ENCODE measurements around the gene RYR3.

The RYR3 gene

GRCh38 chr15:33382491-33382890 is 71.7 kb downstream of the RYR3 start:
- no peak overlapping the region for H3K4me3 ChIP-seq (ENCODE audit: severe bottlenecking)
- no peaks in the 10 kb centered on the region for H3K9me3 ChIP-seq (ENCODE audit: severe bottlenecking)
- H3K27ac ChIP-seq (ENCODE audit: poor library complexity, severe bottlenecking) = no peak overlapping the region
- peaks cover 4% of the 10 kb centered on the region for H3K27me3 ChIP-seq (ENCODE audit: insufficient read depth, poor library complexity, severe bottlenecking)
- H3K36me3 ChIP-seq (ENCODE audit: low read depth) = no peaks in the 10 kb centered on the region
- ATAC-seq (ENCODE audit: low read depth) = no peak
- no peaks in the 10 kb centered on the region for H3K4me1 ChIP-seq (ENCODE audit: insufficient read depth, poor library complexity, severe bottlenecking)
- DNase-seq (ENCODE audit: low spot score) = no peak
- no peak for TF ChIP-seq CTCF (IDR thresholded peaks at IDR 0.05; ENCODE audit: poor library complexity, severe bottlenecking)

- no peak for TF ChIP-seq CTCF (IDR thresholded peaks at IDR 0.05; ENCODE audit: poor library complexity, severe bottlenecking)
- H3K4me1 ChIP-seq (ENCODE audit: insufficient read depth, poor library complexity, severe bottlenecking) = no peaks in the 10 kb centered on the region
- peaks cover 4% of the 10 kb centered on the region for H3K27me3 ChIP-seq (ENCODE audit: insufficient read depth, poor library complexity, severe bottlenecking)
- no peaks in the 10 kb centered on the region for H3K36me3 ChIP-seq (ENCODE audit: low read depth)
- H3K4me3 ChIP-seq (ENCODE audit: severe bottlenecking) = no peak overlapping the region
- no peak overlapping the region for H3K27ac ChIP-seq (ENCODE audit: poor library complexity, severe bottlenecking)
- DNase-seq (ENCODE audit: low spot score) (no peak), ATAC-seq (ENCODE audit: low read depth) (no peak)
- H3K9me3 ChIP-seq (ENCODE audit: severe bottlenecking) = no peaks in the 10 kb centered on the region
Observed at GRCh38 chr15:33384307-33384706, 73.5 kb downstream of the RYR3 start.

- DNase-seq (ENCODE audit: low spot score) = no peak
- no peaks in the 10 kb centered on the region for H3K4me1 ChIP-seq (ENCODE audit: insufficient read depth, poor library complexity, severe bottlenecking)
- H3K27me3 ChIP-seq (ENCODE audit: insufficient read depth, poor library complexity, severe bottlenecking) = no peaks in the 10 kb centered on the region
- no peak for ATAC-seq (ENCODE audit: low read depth)
- H3K9me3 ChIP-seq (ENCODE audit: severe bottlenecking) = no peaks in the 10 kb centered on the region
- no peak overlapping the region for H3K4me3 ChIP-seq (ENCODE audit: severe bottlenecking)
- H3K36me3 ChIP-seq (ENCODE audit: low read depth) = no peaks in the 10 kb centered on the region
- H3K27ac ChIP-seq (ENCODE audit: poor library complexity, severe bottlenecking) = no peak overlapping the region
- TF ChIP-seq CTCF (IDR thresholded peaks at IDR 0.05; ENCODE audit: poor library complexity, severe bottlenecking) = no peak
Observed at GRCh38 chr15:33392453-33392852, 81.7 kb downstream of the RYR3 start.

GRCh38 chr15:33393546-33393945 is 82.8 kb downstream of the RYR3 start:
- TF ChIP-seq CTCF (IDR thresholded peaks at IDR 0.05; ENCODE audit: poor library complexity, severe bottlenecking) = no peak
- DNase-seq (ENCODE audit: low spot score) = no peak
- no peaks in the 10 kb centered on the region for H3K4me1 ChIP-seq (ENCODE audit: insufficient read depth, poor library complexity, severe bottlenecking)
- no peaks in the 10 kb centered on the region for H3K9me3 ChIP-seq (ENCODE audit: severe bottlenecking)
- no peaks in the 10 kb centered on the region for H3K27me3 ChIP-seq (ENCODE audit: insufficient read depth, poor library complexity, severe bottlenecking)
- H3K4me3 ChIP-seq (ENCODE audit: severe bottlenecking) = no peak overlapping the region
- H3K36me3 ChIP-seq (ENCODE audit: low read depth) = no peaks in the 10 kb centered on the region
- ATAC-seq (ENCODE audit: low read depth) = no peak
- no peak overlapping the region for H3K27ac ChIP-seq (ENCODE audit: poor library complexity, severe bottlenecking)

GRCh38 chr15:33395321-33395720 is 84.6 kb downstream of the RYR3 start:
- Histone ChIP-seq H3K4me3 (ENCODE audit: severe bottlenecking) (no peak overlapping the region), H3K36me3 (ENCODE audit: low read depth) (no peaks in the 10 kb centered on the region), H3K4me1 (ENCODE audit: insufficient read depth, poor library complexity, severe bottlenecking) (no peaks in the 10 kb centered on the region), H3K9me3 (ENCODE audit: severe bottlenecking) (no peaks in the 10 kb centered on the region), H3K27ac (ENCODE audit: poor library complexity, severe bottlenecking) (no peak overlapping the region), H3K27me3 (ENCODE audit: insufficient read depth, poor library complexity, severe bottlenecking) (peaks cover 10% of the 10 kb centered on the region)
- ATAC-seq (ENCODE audit: low read depth) (no peak), DNase-seq (ENCODE audit: low spot score) (no peak)
- TF ChIP-seq CTCF (IDR thresholded peaks at IDR 0.05; ENCODE audit: poor library complexity, severe bottlenecking) = no peak
